ENCODE measurements around the gene HSCB. TPM values are rescaled to one million over a fixed set of nuclear protein-coding genes. Genes with fewer than 3 reads are reported as not detected.

The HSCB gene
- total RNA-seq, 1 donor from 2014 or later: 12.0 TPM

DNA sequence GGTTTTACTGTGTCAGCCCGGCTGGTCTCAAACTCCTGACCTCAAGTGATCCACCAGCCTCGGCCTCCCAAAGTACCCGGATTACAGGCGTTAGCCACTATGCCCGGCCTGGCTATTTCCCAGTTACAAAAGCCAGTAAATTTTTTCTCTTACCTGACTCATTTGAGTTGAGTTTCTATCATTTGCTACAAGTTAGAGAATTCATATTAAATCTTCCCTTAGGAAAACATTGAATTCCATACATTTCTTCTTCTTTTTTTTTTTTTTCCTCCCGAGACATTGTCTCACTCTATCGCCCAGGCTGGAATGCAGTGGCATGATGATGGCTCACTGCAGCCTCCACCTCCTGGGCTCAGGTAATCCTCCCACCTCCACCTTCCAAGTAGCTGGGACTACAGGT is 26.2 kb upstream of the HSCB start:
- no peaks in the 10 kb centered on the region for H3K4me1 ChIP-seq
- intact Hi-C loops (cut with DNase I): no loop called here
- no peak for ATAC-seq

DNA sequence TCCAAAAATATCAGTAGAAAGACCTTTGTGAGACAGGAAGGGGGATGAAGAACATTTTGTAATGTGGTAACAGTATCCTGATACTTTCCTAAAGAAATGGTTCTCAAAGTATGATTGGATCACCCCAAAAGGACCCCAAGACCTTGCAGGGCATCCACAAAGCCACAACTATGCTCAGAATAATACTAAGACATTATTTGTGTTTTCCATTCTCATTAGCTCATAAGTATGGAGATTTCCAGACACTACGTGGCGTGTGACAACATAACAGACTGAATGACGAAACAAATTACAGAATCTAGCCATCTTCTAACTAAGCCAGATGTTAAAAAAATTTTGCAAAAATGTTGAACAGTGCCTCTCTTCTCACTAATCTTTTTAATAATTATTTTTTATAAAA is 25.2 kb upstream of the HSCB start:
- no peaks in the 10 kb centered on the region for H3K36me3 ChIP-seq
- TF ChIP-seq, protein P1, sequence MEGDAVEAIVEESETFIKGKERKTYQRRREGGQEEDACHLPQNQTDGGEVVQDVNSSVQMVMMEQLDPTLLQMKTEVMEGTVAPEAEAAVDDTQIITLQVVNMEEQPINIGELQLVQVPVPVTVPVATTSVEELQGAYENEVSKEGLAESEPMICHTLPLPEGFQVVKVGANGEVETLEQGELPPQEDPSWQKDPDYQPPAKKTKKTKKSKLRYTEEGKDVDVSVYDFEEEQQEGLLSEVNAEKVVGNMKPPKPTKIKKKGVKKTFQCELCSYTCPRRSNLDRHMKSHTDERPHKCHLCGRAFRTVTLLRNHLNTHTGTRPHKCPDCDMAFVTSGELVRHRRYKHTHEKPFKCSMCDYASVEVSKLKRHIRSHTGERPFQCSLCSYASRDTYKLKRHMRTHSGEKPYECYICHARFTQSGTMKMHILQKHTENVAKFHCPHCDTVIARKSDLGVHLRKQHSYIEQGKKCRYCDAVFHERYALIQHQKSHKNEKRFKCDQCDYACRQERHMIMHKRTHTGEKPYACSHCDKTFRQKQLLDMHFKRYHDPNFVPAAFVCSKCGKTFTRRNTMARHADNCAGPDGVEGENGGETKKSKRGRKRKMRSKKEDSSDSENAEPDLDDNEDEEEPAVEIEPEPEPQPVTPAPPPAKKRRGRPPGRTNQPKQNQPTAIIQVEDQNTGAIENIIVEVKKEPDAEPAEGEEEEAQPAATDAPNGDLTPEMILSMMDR (IDR thresholded peaks at IDR 0.05): no peak
- no peak overlapping the region for H3K27ac ChIP-seq
- no peaks in the 10 kb centered on the region for H3K4me1 ChIP-seq
- DNase-seq (no peak), ATAC-seq (no peak)
- no peaks in the 10 kb centered on the region for H3K27me3 ChIP-seq
- no peaks in the 10 kb centered on the region for H3K9me3 ChIP-seq
- intact Hi-C loops (cut with DNase I): no loop called here
- no peak overlapping the region for H3K4me3 ChIP-seq

More for the DNA sequence above, 26.2 kb upstream of the HSCB start:
- TF ChIP-seq, protein P1 (IDR thresholded peaks at IDR 0.05): no peak
- H3K9me3 ChIP-seq: no peaks in the 10 kb centered on the region
- H3K4me3 ChIP-seq: no peak overlapping the region
- H3K27ac ChIP-seq: no peak overlapping the region
- DNase-seq: no peak
- no peaks in the 10 kb centered on the region for H3K36me3 ChIP-seq
- no peaks in the 10 kb centered on the region for H3K27me3 ChIP-seq

DNA sequence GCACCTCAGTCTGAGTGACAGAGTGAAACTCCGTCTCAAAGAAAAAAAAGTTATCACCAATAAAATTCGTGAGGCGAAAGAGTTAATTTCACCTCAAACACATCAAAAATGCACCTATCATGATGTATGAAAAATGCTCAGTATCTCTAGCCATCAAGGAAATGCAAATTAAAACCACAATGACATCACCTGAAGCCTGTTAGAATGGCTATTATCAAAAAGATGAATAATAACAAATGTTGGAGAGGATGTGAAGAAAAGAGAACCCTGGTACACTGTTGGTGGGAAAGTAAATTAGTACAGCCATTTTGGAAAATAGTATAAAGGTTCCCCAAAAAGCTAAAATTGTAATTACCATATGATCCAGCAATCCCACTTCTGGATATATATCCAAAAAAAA is 23.8 kb upstream of the HSCB start:
- no peak for ATAC-seq
- TF ChIP-seq, protein P1 (IDR thresholded peaks at IDR 0.05): no peak
- Histone ChIP-seq H3K4me3 (no peak overlapping the region), H3K9me3 (no peaks in the 10 kb centered on the region), H3K27ac (no peak overlapping the region), H3K4me1 (no peaks in the 10 kb centered on the region), H3K27me3 (no peaks in the 10 kb centered on the region), H3K36me3 (no peaks in the 10 kb centered on the region)
- no peak for DNase-seq
- intact Hi-C loops (cut with DNase I): no loop called here

DNA sequence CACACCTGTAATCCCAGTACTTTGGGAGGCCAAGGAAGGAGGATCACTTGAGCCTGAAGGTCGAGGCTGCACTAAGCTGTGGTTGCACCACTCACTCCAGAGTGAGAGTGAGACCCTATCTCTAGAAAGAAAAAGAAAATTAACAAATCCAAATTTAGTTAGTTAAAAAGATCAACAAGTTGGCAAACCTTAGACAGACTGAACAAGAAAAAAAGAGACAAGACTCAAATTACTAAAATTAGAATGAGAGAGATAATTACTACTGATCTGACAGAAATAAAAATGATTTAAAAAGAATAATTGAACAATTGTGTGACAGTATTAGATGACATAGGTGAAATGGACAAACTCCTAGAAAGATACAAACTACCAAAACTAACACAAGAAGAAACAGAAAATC is 13.8 kb upstream of the HSCB start:
- Histone ChIP-seq H3K36me3 (no peaks in the 10 kb centered on the region), H3K27me3 (no peaks in the 10 kb centered on the region), H3K9me3 (no peaks in the 10 kb centered on the region), H3K27ac (no peak overlapping the region), H3K4me1 (no peaks in the 10 kb centered on the region), H3K4me3 (no peak overlapping the region)
- DNase-seq (no peak), ATAC-seq (no peak)
- TF ChIP-seq, protein P1 (IDR thresholded peaks at IDR 0.05): no peak
- intact Hi-C loops (cut with DNase I): no loop called here

DNA sequence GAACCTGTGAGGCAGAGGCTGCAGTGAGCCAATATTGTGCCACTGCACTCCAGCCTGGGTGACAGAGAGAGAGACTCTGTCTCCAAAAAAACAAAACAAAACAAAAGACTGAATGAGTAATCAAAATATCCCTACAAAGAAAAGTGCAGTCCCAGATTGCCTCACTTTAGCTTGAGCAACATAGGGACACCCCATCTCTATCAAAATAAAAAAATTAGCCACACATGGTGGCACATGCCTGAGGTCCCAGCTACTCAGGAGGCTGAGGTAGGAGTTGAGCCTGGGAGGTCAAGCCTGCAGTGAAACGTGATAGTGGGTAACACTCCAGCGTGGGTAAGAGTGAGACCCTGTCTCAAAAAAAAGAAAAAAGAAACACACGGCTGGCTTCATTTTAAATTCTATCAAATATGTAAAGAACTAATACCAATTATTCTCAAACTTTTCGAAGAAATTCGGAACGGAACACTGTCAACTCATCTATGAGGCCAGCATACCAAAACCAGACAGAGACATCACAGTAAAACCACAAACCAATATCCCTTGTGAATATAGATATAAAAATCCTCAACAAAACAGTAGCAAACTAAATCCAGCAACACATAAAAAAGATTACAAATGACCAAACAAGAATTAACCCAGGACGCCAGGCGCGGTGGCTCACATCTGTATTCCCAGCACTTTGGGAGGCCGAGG is 13.1 kb upstream of the HSCB start:
- DNase-seq: no peak
- H3K27me3 ChIP-seq: no peaks in the 10 kb centered on the region
- TF ChIP-seq, protein P1 (IDR thresholded peaks at IDR 0.05): no peak
- no peak overlapping the region for H3K4me3 ChIP-seq
- no peaks in the 10 kb centered on the region for H3K36me3 ChIP-seq
- no peak overlapping the region for H3K27ac ChIP-seq
- H3K9me3 ChIP-seq: no peaks in the 10 kb centered on the region
- no peaks in the 10 kb centered on the region for H3K4me1 ChIP-seq
- intact Hi-C loops (cut with DNase I): no loop called here
- no peak for ATAC-seq

DNA sequence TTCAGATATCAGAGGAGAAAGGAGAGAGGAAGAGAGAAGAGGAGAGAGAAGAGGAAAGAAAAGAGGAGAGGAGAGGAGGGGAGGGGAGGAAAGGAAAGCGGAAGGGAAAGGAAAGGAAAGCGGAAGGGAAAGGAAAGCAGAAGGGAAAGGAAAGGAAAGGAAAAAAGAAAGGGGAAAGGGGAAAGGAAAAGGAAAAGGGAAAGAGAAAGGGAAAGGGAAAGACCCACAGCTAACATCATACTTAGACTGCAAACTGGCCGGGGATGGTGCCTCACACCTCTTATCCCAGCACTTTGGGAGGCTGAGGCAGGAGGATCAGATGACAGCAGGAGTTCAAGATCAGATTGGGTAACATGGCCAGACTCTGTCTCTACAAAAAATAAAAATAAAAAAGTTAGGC is 11.7 kb upstream of the HSCB start:
- TF ChIP-seq, protein P1 (IDR thresholded peaks at IDR 0.05): no peak
- intact Hi-C loops (cut with DNase I): no loop called here
- DNase-seq: no peak
- no peaks in the 10 kb centered on the region for H3K9me3 ChIP-seq
- H3K27me3 ChIP-seq: no peaks in the 10 kb centered on the region
- no peaks in the 10 kb centered on the region for H3K36me3 ChIP-seq
- ATAC-seq: no peak
- no peak overlapping the region for H3K27ac ChIP-seq
- no peaks in the 10 kb centered on the region for H3K4me1 ChIP-seq
- H3K4me3 ChIP-seq: no peak overlapping the region
